ENCODE measurements around the gene HRAS.

DNA sequence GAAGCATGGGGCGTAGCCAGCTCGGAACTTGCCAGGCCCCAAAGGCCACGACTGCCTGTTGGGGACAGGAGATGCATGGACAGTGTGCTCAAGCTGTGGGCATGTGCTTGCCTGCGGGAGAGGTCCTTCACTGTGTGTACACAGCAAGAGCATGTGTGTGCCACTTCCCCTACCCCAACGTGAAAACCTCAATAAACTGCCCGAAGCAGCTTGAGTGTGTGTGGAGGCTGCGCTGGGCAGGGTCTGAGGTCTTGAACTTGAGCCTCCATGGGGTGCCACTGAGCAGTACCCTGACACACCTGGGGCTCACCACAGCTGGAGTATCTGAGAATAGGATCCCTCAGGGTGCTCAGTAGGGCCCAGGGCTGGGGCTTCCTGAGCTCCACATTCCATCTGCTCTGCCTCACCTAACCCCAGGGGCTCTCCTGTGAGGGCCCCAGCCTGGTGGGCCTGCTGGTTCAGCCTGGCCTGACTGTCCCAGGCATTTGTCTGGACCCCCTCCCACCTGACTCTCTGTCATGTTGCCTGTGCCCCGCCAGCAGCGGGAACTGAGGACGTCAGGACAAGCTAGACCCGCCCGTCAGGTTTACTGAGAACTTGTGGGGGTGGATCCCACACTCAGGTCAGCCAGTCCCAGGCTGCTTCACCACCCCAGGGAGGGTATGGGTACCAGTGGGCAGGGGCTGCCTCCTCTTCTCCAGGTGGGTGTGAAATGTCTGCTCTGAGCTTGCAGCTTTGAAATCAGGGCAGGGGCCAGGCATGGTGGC, 28.6 kb upstream of the HRAS start:
- TF ChIP-seq POLR2A (IDR thresholded peaks at IDR 0.05): no peak
- TF ChIP-seq, protein P1, sequence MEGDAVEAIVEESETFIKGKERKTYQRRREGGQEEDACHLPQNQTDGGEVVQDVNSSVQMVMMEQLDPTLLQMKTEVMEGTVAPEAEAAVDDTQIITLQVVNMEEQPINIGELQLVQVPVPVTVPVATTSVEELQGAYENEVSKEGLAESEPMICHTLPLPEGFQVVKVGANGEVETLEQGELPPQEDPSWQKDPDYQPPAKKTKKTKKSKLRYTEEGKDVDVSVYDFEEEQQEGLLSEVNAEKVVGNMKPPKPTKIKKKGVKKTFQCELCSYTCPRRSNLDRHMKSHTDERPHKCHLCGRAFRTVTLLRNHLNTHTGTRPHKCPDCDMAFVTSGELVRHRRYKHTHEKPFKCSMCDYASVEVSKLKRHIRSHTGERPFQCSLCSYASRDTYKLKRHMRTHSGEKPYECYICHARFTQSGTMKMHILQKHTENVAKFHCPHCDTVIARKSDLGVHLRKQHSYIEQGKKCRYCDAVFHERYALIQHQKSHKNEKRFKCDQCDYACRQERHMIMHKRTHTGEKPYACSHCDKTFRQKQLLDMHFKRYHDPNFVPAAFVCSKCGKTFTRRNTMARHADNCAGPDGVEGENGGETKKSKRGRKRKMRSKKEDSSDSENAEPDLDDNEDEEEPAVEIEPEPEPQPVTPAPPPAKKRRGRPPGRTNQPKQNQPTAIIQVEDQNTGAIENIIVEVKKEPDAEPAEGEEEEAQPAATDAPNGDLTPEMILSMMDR (IDR thresholded peaks at IDR 0.05): no peak
- TF ChIP-seq EP300 (IDR thresholded peaks at IDR 0.05): no peak

Data from stomach (tissue), 4 donors.